ENCODE results near the gene GPR4. TPM values are rescaled to one million over a fixed set of nuclear protein-coding genes. Genes with fewer than 3 reads are reported as not detected.
A peak's percentile ranks its signal among the peaks of the same experiment; 100 is the strongest.
"Not testable (repeated sequence)": the region's sequence is repeated elsewhere in the genome, so short reads cannot be mapped to it uniquely, and the experiment has no call there.

GPR4 gene
- polyA plus RNA-seq, 4 donors: 3.7 to 5.4 (median 4.2) TPM

- not testable (repeated sequence) for DNase-seq (ENCODE audit: low read depth in 4 of 4, low spot score in 2 of 4)
Observed at GRCh38 chr19:45628219-45628618, 26.2 kb upstream of the GPR4 start.

DNA sequence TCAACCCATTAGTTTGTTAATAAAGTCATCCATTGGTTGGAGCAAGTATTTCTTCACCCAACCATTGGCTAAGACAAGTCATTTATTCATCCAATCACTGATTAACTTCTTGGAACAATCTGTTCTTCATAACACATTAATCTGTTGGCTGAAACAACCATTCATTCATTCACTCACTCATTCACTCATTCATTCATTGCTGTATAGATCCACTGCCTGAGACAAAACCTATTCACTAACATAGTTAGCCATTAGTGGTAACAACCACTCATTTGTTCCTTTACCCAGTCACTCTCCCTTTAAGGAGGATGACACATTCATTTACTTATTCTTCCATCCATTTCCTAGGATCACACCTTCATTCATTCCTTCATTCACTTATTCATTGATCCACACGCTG is 22.0 kb upstream of the GPR4 start:
- DNase-seq (ENCODE audit: low read depth in 4 of 4, low spot score in 2 of 4): no peak

DNA sequence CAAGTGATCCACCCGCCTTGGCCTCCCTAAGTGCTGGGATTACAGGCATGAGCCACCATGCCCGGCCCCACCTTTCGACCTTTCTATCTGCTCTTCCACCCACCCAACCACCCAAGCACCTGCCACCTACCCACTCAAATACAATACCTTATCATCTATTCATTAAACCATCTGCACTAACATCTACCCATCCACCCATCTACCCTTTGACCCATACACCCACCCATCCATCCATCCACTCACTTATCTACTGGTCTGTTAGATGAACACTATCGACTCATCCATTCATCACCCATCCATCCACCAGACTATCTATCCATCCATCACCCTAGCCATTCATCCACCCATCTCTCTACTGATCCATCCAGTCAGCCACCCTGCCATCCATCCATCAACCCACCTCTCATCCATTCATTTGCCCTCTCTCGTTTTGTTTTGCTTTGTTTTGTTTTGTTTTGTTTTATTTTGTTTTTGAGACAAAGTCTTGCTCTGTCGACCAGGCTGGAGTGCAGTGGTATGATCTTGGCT is 20.0 kb upstream of the GPR4 start:
- no peak for DNase-seq (ENCODE audit: low read depth in 4 of 4, low spot score in 2 of 4)

DNA sequence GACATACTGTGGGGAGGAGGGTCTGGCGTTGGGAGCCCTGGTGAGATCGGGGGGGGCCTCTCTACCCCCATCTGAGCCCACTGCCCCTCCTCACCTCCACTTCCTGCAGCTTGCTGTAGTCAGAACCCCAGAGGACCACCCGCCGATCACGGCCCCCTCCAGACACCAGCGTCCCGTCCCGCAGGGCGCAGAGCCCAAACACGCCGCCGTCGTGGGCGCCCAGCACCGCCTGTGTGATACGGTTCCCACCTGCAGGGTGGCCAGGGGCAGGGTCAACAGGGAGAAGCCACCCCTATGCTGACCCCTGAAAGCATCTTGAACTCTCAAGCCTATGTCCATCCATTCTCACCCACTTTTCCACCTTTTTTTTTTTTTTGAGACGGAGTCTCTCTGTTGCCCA is 19.4 kb upstream of the GPR4 start:
- DNase-seq (ENCODE audit: low read depth in 4 of 4, low spot score in 2 of 4): no peak

GRCh38 chr19:45616704-45617017 is 14.6 kb upstream of the GPR4 start:
- no peak for DNase-seq (ENCODE audit: low read depth in 4 of 4, low spot score in 2 of 4)

DNA sequence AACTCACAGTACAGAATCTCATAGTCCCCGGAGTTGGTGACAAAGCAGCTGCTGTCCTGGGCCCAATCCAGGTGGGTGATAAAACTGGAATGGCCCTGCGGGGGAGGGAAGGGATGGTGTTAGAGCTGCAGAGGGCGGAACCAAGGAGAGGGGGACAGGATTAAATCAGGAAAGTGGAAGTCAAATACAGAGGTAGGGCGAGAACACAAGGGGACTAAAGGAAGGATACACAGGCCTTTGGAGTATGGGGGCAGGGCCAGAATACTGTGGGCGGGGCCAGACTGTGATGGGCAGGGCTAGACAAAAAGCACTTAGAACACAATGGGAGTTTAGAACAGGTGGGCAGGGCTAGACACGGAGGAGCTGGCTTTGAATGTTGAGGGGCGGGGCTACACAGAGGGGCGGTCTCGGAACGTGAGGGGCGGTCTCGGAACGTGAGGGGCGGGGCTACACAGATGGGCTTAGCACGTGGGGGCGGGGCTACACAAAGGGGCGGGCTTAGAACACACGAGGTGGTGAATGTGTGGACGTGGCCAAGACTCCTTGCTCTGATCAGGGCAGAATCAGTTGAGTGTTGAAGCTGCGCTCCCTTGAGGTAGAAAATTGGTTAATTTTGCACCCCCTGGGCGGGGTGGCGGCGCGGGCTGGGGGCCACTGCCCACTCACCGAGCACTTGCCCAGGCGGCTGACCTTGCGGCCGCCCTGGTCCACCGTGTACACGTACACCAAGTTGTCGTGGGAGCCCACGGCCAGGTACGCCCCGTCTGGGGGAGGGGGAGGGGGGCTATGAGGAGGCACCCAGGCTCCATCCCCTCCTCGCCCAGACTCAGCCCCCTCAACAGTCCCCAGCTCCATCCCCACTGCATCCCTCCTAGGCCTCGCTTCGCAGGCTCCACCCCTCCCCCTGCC is 14.0 kb upstream of the GPR4 start:
- DNase-seq (ENCODE audit: low read depth in 4 of 4, low spot score in 2 of 4): peak; percentile 84 to 90 (median 86)

GRCh38 chr19:45615056-45615455 is 13.0 kb upstream of the GPR4 start:
- not testable (repeated sequence) for DNase-seq (ENCODE audit: low read depth in 4 of 4, low spot score in 2 of 4)

DNA sequence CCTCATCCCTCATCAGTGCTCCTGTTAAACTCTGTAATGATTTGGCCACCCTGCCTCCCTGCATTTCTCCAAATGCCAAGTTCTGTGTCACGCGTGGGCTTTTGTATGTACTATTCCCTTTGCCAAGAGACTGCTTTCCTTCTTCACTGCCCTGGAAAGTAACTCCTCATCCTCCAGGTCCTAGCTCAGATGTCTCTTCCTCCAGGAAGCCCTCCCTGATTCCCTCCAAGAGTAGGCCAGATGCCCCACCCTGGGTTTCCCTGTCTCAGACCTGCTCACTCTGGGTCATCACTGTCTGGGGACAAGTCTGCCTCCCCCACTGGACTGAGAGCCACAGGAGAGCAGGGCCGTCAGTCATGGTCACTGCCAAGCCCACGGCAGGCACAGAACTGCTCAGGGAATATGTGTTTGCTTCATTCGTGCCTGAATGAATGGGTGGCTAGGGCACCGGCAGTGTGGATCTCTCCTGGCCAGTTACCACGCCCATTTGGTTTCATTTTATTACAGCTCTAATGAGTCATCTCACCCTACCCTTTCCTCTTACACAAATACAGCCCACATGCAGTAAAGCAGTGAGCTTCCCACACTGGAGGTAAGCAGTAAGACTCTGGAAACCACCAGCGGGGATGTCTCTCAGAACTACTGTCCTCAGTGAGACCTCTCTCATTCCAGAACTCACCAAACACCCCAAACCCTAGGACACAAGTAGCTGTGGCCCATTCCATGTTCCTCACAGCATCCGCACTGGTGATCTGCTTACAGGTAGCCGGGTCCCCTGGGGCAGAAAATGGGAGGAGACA is 12.1 kb upstream of the GPR4 start:
- DNase-seq (ENCODE audit: low read depth in 4 of 4, low spot score in 2 of 4): no peak

GRCh38 chr19:45608948-45609347 is 6.9 kb upstream of the GPR4 start:
- no peak for DNase-seq (ENCODE audit: low read depth in 4 of 4, low spot score in 2 of 4)

- DNase-seq (ENCODE audit: low read depth in 4 of 4, low spot score in 2 of 4): peak; percentile 45 to 74 (median 69)
Observed at GRCh38 chr19:45607071-45608029, 5.3 kb upstream of the GPR4 start.

DNA sequence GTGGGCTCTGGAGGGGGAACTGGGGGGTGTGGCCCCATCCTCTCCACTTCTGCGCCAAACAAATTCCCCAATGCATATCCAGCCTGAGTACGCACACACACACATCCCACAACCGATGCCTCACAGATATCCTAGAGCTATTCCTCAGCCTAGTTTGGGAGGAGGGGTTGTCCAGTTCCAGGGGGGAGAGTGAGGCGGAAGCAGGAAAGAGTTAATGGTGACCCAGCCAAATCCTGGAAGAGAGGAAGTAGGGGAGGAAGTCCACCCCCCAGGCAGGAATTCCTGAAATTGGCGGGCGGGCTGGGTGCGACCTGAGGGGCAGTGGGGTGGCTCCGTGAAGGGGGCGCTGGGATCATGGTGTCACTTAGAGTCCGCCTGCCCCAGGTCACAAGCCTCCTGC is 897 bp downstream of the GPR4 start:
- no peak for DNase-seq (ENCODE audit: low read depth in 4 of 4, low spot score in 2 of 4)

DNA sequence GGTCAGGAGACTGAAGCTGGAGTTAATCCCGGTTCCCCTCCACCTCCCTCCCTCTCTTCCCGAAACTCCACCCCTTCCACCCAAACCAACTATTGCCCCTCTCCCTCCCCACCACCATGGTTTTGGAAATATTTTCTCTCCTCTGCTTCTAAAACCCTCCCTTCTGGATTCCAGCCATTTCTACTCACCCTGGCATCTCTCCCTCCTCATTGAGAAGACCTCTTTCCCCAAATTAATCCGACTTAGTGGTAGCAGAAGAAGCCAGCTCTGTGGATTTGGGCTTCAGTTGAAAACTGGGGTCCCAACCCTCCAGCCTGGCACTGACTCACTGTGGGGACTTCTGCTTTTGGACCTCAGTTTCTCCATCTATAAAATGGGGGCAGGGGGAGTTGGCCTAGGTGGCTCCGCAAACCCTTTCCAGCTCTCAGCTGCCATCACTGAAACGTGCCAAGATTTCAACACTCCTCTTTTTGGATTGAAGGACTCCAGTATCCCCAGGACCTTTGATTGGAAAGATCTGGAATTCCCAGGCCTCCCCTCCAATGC is 1.6 kb downstream of the GPR4 start:
- DNase-seq (ENCODE audit: low read depth in 4 of 4, low spot score in 2 of 4): no peak

DNA sequence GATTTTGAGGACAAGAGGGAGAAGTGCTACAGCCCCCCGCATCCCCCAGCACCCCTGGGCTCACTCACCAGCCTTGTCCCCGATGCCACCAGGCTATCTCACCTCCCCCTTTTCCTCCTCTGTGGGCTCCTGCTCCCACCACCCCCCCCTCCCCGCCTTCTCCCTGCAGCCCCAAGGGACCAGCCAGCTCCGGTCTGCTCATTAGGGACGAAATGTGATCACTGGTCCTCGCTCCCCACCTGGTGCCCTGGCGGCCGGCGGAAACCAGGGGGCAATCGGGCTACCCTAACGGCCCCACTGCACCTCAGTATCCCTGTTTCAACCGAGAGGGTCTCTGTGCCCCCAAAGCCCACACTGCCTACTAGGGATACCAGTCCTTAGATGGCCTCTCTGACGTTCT is 2.7 kb downstream of the GPR4 start:
- DNase-seq (ENCODE audit: low read depth in 4 of 4, low spot score in 2 of 4): no peak

GRCh38 chr19:45598267-45599001 is 3.6 kb downstream of the GPR4 start:
- no peak for DNase-seq (ENCODE audit: low read depth in 4 of 4, low spot score in 2 of 4)

- DNase-seq (ENCODE audit: low read depth in 4 of 4, low spot score in 2 of 4): no peak
Observed at GRCh38 chr19:45597425-45598111, 4.4 kb downstream of the GPR4 start.

DNA sequence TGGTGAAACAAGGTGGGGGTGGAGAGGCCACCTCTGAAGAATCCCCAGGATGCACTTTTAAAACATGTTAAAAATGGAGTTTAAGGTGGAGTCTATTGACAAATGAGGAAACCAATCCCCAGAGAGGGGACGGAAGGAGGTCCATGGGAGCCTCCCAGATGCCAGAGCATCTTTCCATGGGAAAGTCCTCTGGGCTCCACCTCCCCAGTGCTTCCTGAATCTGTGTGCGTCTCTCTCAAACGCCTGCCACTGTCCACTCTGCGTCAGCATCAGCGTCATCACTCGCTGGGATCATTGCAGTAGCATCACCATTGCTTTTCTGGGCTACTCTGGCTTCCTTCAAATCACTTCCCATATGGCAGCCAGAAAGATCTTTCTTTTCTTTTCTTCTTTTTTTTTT is 6.2 kb downstream of the GPR4 start:
- DNase-seq (ENCODE audit: low read depth in 4 of 4, low spot score in 2 of 4): no peak

DNA sequence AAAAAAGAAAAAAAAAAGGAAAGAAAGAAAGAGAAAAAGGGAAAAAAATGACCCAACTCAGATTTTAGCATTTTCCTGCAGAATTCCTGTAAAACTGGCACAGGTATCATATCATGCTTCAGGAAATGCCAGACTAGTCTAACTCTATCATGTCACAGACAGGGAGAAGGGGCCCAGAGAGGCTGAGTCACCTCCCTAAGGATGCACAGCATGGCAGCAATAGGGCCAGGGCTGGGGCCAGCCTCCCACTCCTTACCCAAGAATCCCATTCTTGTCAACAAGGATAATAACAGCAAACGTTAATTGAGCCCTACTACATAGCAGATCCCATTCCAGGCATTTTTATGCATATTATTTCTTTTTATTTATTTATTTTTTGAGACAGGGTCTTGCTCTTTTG is 8.5 kb downstream of the GPR4 start:
- DNase-seq (ENCODE audit: low read depth in 4 of 4, low spot score in 2 of 4): no peak

DNA sequence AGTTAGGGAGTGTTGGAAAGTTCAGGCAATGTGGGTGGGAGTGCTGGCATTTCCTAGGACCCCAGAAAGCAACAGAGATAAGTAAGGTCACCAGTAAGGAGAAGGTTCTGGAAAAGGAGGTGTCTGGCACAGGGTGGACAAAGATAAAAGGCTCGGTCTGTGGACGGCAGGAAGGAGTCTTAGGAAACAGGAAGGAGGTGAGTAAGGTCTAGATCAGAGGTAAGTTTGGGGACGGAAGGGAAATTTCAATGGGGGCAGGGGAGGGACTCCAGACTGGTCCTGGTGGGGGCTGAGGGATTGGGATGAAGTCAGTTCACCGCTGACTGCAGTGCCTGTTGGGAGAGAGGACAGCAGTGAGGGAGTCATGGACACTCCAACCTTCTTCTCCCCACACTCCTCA is 9.6 kb downstream of the GPR4 start:
- no peak for DNase-seq (ENCODE audit: low read depth in 4 of 4, low spot score in 2 of 4)

DNA sequence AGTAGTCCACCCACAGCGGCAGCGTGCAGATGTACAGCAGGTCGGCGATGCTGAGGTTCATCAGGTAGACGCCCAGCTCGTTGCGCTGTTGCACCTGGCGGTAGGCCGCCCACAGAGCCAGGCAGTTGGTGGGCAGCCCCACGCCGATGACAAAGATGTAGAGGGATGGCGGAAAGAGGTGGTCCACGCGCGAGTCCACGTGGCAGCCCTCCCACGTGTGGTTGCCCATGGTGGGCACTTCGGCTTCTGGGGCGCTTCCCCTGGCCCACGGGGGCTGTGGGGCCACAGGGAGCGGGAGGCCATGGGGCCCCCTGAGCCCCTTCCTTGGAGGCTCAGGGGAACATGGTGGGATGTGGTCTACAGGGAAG is 10.4 kb downstream of the GPR4 start:
- no peak for DNase-seq (ENCODE audit: low read depth in 4 of 4, low spot score in 2 of 4)
